ENCODE measurements around the gene NCOA6. TPM values are rescaled to one million over a fixed set of nuclear protein-coding genes. Genes with fewer than 3 reads are reported as not detected.

The NCOA6 gene
- total RNA-seq, 4 donors from 2014 or later: 20.9 to 37.6 (median 29.9) TPM

- no peak overlapping the region for H3K4me3 ChIP-seq (ENCODE audit: low read depth, poor library complexity, severe bottlenecking)
- 88 to 91% methylated on average over 9 of the region's 9 CpGs for WGBS, 2 donors
- TF ChIP-seq POLR2A (IDR thresholded peaks at IDR 0.05) (no peak), CTCF (IDR thresholded peaks at IDR 0.05) (no peak)
- intact Hi-C loops (cut with DNase I; ENCODE audit: low total_unique reads): no loop called here
- no peak for DNase-seq (ENCODE audit: low spot score in 2 of 2)
Observed at GRCh38 chr20:34859826-34860545, 34.5 kb upstream of the NCOA6 start.

GRCh38 chr20:34859367-34859766 lies 33.9 kb upstream of the NCOA6 start:
- H3K4me3 ChIP-seq (ENCODE audit: low read depth, poor library complexity, severe bottlenecking): no peak overlapping the region
- DNase-seq (ENCODE audit: low spot score in 2 of 2): no peak
- TF ChIP-seq CTCF (IDR thresholded peaks at IDR 0.05): no peak
- TF ChIP-seq POLR2A (IDR thresholded peaks at IDR 0.05): no peak
- intact Hi-C loops (cut with DNase I; ENCODE audit: low total_unique reads): no loop called here
- WGBS, 2 donors: 95 to 96% methylated on average over 26 of the region's 26 CpGs

- no peak for DNase-seq (ENCODE audit: low spot score in 2 of 2)
- H3K4me3 ChIP-seq (ENCODE audit: low read depth, poor library complexity, severe bottlenecking): no peak overlapping the region
- TF ChIP-seq CTCF (IDR thresholded peaks at IDR 0.05): no peak
- TF ChIP-seq POLR2A (IDR thresholded peaks at IDR 0.05): no peak
- intact Hi-C loops (cut with DNase I; ENCODE audit: low total_unique reads): no loop called here
- 83 to 86% methylated on average over 3 to 4 of the region's 4 CpGs for WGBS, 2 donors
Observed at GRCh38 chr20:34852298-34852697, 26.8 kb upstream of the NCOA6 start.

- no peak overlapping the region for H3K4me3 ChIP-seq (ENCODE audit: low read depth, poor library complexity, severe bottlenecking)
- no peak for DNase-seq (ENCODE audit: low spot score in 2 of 2)
- TF ChIP-seq POLR2A (IDR thresholded peaks at IDR 0.05): no peak
- no peak for TF ChIP-seq CTCF (IDR thresholded peaks at IDR 0.05)
- intact Hi-C loops (cut with DNase I; ENCODE audit: low total_unique reads): no loop called here
- WGBS, 2 donors: 86 to 93% methylated on average over 14 of the region's 14 CpGs
Observed at GRCh38 chr20:34850969-34851368, 25.5 kb upstream of the NCOA6 start.

- intact Hi-C loops (cut with DNase I; ENCODE audit: low total_unique reads): no loop called here
- TF ChIP-seq POLR2A (IDR thresholded peaks at IDR 0.05): no peak
- no peak for TF ChIP-seq CTCF (IDR thresholded peaks at IDR 0.05)
- no peak for DNase-seq (ENCODE audit: low spot score in 2 of 2)
- 90 to 91% methylated on average over 9 of the region's 9 CpGs for WGBS, 2 donors
- H3K4me3 ChIP-seq (ENCODE audit: low read depth, poor library complexity, severe bottlenecking): no peak overlapping the region
Observed at GRCh38 chr20:34849778-34850177, 24.3 kb upstream of the NCOA6 start.

GRCh38 chr20:34848597-34848996 lies 23.1 kb upstream of the NCOA6 start:
- H3K4me3 ChIP-seq (ENCODE audit: low read depth, poor library complexity, severe bottlenecking): no peak overlapping the region
- intact Hi-C loops (cut with DNase I; ENCODE audit: low total_unique reads): no loop called here
- no peak for TF ChIP-seq CTCF (IDR thresholded peaks at IDR 0.05)
- no peak for TF ChIP-seq POLR2A (IDR thresholded peaks at IDR 0.05)
- WGBS, 2 donors: 91 to 96% methylated on average over 5 of the region's 5 CpGs
- no peak for DNase-seq (ENCODE audit: low spot score in 2 of 2)
